Tongue (tissue), 2 donors: ENCODE measurements around the gene AURKB. TPM values are rescaled to one million over a fixed set of nuclear protein-coding genes. Genes with fewer than 3 reads are reported as not detected.
"Not testable (repeated sequence)": the region's sequence is repeated elsewhere in the genome, so short reads cannot be mapped to it uniquely, and the experiment has no call there.

Source experiments
- DNase-seq: peaks from one replicate; pipeline ENCODE4 v3.0.0-alpha.2; 2015
- total RNA-seq: library from RNA; depleted of rRNA; stranded (reverse); fragments of >200 nt; gene quantifications from one replicate; pipeline ENCODE4 v1.2.3, GENCODE V29; 2014

The AURKB gene
- total RNA-seq, 1 donor from 2014 or later = 21.0 TPM

DNA sequence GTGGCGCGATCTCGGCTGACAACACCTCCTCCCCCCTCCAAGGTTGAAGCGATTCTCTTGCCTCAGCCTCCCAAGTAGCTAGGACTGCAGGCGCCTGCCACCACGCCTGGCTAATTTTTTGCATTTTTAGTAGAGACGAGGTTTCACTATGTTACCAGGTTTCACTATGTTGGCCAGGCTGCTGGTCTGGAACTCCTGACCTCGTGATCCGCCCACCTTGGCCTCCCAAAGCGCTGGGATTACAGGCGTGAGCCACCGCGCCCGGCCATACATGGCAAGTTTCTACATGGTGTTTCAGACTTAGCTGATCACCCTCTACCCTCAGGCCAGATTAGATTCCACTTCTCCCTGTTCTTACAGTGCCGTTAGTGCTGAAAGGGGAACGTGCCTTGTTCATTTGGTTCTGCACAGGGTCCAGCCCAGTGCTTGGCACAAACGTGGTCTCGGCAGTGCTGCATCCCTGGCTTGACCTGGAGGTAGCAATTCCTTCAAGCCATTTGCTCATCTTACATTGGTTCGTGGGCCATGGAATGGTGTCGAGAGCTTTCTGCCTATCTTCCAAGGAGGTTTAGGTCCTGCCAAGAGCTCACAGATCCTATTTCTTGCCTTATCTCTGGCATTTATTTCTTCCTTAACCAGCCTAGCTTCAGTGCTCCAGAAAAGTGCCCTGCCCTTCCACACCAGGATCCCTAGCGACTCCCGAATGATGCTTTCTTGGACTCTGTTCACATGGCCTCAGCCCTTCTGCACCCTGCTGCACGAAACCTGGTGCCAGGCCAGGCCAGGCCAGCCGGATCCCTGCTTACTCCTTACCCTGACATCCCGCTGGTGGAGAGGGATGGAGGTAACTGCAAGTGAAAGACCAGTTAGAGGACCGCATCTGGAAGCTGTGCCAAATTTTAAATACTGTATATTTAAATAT is 14.8 kb upstream of the AURKB start:
- no peak for DNase-seq

DNA sequence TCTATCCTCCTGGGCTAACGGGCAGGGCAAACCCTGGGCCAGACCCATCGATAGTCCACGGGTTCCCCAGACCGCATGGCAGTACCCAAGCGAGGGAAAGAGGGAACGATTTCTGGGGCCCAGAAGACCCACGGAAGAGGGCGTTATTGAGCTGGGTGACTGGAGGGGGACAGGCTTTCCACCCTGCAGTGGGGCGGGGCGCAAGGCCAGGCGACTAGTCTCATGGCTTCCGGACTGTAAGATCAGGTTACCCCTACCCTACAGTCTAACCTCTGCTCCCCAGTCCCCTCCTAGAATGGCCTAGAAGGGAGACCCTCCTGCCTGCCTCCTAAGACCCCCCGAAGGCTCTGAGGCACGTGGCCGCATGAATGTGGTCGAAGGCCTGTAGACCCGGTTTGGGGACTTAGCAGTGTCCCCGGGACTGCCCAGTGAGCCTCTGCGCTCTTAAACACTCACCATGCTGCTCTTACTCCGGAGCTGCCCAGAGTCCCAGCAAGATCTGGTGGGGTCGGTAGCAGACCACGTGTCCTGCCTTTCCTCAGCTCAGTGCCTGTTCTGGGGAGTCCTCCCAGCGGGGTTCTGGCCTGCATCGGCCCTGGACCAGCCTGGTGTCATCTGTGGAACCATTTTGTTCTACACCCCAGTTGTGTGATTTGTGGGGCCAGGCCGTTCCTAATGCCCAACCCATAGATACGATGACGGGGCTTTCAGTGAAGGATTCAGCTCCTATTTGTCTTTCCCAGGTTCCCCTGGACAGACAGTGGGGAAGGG is 13.2 kb upstream of the AURKB start:
- peak; percentile 82 for DNase-seq

DNA sequence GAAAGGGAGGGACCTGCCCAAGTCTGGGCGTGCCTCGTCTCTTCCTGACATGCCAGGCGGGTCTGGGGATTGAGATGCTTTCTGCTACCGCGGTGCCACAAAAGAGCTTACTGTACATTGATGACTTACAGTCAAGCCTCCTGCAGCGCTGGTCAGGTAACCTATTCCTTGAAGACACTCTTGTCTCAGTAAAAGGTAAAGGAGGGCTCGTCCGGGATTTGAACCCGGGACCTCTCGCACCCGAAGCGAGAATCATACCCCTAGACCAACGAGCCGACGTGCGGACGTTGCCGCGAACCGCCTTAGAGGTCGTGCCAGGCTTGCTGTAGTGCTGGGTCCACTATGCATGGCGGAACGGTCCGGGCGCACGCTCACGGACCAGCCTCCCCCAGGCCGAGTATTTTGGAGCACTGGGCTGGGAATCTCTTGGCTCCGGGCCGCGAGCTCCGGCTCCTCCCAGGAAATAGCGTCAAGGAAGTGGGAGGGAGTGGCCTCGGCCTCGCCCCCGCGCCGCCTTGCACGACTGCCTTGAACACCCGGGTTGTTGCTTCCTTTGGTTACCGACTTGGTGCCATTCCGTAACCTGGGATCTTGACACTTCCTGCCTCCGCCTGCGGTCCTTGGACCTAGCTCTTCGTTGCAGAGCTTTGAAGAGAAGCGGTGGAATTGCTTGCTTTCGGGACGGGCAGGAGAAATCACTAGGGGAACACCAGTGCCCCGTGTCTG is 12.4 kb upstream of the AURKB start:
- peak; percentile 97 for DNase-seq

DNA sequence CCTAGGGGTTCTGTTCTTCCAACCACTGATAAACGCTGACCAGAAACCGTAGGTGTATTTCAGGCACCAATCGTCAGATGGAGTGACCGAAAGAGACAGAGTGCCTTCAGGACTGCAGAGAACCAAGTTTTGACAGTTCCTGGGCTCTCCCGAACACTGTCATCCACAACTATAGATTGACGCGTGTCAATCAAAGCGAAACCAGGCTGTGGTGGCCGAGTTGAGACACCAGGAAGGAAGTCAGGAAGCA is 11.9 kb upstream of the AURKB start:
- no peak for DNase-seq

DNA sequence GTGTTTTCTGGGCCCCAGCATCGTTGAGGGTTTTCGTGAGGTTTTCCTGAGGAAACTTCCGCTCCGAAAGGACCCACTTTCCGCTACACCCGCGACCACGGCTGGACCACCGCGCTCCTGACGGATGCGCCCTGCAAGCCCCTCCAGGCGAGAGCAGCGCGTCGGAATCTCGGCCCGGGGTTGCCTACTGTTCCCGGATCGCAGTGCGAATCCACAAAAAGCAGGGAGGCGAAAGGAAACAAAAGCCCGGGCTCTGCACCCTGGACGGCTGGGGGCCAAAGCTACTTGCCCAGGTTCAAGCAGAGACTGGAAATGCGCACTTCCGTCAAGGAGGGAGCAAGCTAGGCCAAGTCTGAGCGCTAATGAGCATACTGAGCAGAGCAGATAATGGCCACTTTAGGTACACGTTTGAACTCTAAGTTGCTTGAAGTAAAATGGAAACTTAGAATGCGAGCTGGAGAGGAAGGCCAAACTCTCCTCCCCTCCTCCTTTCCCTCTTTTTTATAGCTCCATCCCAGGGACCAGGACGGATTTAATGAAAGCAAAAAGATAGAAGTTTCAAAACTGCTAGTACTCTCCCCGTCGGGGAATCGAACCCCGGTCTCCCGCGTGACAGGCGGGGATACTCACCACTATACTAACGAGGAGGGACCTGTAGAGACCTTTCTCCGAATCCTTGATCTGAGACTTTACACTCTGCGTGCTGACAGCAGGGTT is 11.4 kb upstream of the AURKB start:
- peak; percentile 98 for DNase-seq

DNA sequence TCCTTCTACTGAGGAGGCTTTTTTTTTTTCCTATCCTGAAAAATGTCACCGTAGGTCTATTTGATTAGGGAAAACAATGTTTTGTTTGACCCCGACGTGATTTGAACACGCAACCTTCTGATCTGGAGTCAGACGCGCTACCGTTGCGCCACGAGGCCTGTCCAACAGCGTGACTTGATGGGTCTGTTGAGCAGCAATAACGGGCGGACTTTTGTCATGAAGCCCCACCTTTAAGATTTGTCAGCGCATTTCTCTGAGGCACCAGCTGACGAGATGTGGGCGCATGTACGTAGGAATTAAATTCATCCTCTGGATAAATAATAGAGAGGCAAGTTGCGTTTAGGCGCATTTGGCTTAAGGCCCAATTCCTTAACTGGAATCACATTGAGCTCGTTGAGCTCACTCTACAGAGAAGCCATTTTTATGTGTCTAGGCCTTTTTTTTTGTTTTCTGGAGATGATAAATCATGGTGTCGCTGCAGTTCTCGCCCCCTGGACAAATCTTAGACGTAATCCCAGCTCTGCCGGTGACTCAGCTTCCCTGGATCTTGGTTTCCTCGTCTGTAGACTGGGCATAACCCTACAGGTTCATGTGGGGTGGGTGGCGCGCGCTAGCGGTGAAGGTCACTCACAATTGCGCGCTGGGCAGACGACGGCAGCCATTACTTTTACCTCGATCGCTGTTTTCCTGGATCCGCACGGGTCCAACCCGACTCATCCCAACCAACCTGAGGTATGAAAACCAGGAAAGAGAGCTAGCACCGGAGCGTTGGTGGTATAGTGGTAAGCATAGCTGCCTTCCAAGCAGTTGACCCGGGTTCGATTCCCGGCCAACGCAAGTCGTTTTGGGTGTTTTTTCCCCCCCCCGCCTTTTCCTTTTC is 10.6 kb upstream of the AURKB start:
- DNase-seq = peak; percentile 99

DNA sequence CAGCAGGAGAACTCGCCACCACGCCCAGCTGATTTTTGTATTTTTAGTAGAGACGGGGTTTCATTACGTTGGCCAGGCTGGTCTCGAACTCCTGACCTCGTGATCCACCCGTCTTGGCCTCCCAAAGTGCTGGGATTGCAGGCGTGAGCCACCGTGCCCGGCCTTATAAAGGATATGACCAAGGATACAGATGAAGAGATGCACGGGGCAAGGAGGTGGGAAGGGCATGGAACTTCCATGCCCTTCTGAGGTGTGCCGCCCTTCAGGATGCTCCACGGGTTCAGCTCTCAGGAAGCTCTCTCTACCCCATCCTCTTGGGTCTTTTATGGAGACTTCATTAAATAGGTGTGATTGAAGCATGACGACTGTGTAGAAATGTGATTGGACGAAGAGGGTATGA is 3.6 kb upstream of the AURKB start:
- not testable (repeated sequence) for DNase-seq

DNA sequence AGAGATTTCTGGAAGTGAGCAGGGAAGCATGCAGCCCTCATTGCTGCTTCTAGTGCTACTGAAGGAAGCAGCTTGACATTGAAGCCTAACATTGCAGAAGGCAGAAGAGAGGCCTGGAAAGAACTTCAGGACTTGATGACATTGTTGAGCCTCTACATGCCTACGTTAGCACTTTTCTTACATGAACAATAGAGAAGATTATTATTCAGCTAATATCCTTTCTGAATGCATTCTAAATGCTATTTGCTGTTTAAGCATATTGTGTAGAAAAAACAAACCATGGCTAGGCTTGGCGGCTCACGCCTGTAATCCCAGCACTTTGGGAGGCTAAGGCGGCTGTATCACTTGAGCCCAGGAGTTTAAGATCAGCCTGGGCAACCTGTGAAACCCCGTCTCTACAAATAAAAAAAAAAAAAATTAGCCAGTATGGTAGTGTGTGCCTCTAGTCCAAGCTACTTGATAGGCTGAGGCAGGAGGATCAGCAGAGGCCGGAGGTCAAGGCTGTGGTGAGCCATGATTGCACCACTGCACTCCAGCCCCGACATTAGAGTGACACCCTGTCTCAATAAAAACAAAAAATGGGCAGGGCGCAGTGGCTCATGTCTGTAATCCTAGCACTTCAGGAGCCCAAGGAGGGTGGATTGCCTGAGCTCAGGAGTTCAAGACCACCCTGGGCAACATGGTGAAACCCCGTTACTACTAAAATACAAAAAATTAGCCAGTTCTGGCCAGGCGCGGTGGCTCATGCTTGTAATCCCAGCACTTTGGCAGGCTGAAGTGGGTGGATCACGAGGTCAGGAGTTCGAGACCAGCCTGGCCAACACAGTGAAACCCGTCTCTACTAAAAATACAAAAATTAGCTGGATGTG is 2.2 kb upstream of the AURKB start:
- DNase-seq = no peak

DNA sequence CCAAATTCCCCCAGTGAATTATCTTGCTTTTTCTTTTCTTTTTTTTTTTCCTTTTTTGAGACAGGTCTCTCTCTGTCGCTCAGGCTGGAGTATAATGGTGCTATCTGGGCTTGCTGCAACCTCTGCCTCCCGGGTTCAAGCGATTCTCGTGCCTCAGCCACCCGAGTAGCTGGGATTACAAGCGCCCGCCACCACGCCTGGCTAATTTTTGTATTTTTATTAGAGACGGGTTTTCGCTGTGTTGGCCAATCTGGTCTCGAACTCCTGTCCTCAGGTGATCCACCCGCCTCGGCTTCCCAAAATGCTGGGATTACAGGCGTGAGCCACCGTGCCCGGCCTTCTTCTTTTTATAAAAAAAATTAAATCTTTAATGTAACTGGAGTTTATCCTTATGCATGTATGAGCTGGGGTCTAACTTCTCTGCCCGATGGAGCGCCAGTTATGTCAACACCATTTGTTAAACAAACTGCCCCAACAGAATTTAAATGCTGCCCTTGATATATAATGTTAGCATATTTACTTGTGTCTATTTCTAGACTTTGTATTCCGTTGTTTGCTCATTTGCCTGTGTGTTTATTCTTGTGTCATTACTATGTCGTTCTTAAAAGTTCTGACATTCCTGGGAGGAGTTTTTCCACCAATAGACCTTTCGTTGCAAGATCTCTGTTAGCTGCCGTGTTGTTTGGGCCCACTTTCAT is 535 bp upstream of the AURKB start:
- no peak for DNase-seq

DNA sequence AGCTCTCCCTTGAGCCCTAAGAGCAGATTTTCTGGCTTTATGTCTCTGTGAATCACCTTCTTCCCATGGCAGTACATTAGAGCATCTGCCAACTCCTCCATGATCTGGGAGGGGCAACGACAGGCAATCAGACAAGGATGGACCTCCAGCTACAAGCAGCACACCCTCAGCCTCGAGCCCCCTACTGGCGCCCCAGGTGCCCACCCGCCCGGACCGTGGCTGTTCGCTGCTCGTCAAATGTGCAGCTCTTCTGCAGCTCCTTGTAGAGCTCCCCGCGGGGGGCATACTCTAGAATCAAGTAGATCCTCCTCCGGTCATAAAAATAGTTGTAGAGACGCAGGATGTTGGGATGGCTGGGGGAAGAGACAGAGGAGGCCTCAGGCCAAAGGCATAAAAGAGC is 3.8 kb downstream of the AURKB start:
- DNase-seq = no peak

DNA sequence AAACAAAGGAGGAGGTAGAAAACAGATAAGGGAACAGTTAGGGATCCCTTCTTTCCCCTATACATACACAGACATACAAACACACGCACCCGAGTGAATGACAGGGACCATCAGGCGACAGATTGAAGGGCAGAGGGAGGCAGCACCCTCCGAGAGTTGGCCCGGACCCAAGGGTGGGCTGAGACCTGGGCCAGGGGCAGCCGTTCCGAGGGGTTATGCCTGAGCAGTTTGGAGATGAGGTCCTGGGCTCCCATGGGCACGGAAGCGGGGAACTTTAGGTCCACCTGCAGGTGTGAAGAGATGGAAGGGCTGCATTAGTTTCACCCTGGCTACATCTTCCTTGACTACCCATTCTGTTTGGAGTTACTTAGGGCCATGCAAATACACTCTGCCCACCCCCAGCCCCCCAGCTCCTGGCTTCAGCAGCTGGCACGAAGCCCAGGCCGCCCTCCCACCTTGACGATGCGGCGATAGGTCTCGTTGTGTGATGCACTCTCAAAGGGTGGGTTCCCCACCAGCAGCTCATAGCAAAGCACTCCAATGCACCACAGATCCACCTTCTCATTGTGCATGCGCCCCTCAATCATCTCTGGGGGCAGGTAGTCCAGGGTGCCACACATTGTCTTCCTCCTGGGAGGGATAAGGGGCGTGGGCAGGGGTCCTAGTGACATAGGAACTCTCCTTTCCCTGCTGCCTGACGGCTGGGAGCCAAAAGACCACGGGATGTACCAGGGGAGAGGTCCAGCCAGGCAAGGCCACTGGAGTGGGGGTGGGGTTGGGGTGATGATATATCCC is 5.4 kb downstream of the AURKB start:
- DNase-seq = no peak

DNA sequence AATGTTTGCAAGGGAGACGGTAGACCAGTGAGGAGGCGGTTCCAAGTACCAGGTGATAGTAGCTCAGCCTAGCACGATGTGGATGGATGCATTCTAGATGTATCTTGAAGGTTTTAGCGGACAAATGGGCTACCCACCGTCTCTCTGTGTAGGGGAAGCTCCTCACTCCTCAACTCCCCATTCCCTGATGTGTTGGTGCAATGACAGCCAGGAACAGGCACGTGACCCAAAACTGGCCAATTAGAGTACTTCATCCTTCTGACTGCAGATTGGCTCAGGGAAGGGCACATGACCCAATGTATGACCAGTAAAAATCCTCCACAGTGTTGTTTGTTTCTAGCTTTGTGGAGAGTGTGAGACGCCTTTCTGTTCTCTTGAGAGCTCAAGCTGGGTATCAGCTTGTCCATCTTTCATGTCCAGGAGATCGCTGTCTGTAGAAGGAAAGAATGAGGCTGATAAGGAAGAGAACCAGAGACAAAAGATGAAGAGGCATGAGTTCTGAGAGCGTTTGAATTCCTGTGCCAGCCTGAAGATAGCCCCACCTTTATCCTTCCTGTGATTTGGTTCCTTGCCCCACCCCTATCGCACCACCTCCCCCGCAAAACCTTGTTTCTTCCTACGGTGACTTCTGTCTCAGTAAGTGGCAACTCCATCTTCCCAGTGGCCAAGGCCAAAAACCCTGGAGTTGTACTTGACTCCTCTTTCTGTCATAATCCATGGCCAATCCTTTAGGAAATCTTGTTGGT is 18.1 kb downstream of the AURKB start:
- peak; percentile 95 for DNase-seq

DNA sequence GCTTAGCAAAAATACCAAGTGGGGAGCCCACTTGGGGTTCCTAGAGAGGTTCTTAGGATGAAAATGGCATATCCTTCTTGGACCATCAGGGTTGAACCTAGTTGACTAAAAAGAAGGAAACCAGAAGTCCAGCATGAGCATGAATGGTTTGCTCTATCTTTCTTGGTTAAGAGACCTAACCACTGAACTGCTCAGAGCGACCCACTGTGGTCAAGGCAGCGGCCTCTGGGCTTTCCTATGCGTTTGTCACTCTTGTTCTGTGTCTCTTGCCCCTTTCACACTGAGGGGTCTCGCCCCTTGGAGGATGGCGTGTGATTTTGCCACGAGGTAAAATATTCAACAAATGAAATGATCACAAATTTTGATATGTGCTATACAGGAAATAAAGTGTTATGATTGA is 19.9 kb downstream of the AURKB start:
- DNase-seq = no peak

DNA sequence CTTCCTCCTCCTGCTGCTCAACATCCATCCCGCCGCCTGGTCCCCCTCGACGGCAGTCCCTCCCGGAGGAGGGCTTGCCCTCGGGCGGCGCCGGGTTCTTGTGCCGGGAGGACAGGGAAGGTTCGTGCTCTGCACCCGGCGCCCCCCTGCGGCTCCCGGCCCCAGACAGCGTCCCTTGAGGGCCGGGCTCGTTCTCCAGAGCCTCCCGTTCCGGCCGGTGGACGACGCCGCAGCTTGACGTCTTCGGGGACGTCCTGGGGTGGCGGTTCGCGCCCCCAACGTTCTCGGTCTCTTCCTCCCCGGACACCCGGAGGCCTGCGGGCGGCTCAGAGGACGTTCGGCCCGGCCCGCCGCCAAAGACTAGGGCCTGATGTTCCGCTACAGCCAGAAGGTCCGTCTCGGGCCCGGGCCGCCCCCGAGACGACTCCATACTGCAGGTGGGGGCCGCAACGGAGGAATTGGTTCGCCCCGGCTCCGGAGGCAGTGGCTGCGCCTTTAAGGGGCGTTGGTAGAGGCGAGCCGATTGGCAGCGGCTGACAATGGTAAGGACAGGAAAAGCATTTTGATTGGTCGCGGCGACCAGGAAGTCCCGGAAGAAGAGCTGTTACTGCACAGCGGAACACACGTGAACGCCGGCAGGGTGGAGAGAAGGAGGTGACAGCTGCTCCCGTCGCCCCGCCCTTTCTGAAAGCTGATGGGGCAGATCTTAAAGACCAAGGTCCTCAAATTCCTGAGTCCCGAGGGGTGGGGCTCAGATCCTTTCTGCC is 20.5 kb downstream of the AURKB start, which contains the start of gene BORCS6:
TSS of gene BORCS6 (minus strand) at position 470 of the 767 bp plus-strand sequence. CDS start at position 430, 40 bp downstream.
- DNase-seq = peak; percentile 99

DNA sequence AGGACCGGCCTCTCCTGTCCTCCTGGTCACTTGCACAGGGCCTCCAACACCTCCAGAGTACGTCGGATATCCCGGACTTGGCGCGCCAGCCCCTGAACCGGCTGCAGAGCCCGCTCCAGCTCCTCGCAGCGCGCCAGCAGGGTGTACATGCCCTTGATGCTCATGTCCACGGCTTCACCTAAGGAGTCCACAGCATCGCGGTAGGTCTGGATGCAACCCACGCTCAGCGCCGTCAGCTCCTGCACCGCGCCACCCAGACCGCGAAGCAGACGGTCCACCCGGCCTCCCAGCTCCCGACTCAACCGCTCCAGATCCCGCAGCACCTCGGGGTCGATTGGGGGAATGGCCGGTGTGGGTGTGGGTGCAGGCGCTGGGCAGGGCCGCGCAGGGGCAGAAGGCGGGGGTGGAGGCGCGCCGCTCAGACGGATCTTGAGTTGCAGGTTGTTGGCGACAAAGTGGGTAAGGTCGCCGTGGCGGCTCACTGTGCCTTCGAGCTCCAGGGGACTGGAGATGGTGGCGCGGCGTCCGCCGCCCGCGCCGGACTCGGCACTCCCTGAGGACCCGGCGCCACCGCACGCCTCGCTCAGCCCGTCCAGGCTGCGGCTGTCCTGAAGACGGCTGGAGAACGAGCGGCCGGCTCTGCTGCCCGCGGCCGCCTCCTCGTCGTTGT is 21.2 kb downstream of the AURKB start:
- peak; percentile 16 for DNase-seq

DNA sequence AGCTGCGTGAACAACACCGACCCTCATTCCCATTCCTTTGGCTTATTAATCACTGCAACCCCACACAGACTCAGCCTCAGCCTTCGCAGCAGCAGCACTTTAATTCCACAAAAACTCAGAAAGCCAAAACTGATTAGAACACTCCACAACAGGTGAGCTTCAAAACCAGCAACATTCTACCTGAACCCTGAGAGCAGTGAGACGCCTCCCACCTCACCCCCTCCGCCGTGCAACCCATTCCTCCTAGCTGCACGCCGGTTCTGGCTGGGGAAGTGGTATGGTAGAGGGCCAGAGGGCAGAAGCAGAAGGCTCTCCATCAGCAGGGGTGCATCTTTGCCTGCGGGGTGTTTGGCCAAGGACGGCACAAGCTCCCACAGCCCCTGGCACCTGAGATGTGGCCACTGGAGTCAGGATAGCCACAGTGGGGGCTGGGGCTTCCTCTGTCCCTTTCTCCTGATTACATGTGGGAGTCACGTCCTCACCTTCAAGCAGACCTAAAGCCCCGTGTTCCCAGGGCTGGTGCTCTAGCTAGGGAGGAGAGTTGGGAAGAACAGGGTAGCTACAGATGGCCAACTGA is 22.0 kb downstream of the AURKB start:
- peak; percentile 4 for DNase-seq
